Hematopoietic multipotent progenitor cell (in vitro differentiated cells): ENCODE data around the gene RCOR1. TPM values are rescaled to one million over a fixed set of nuclear protein-coding genes. Genes with fewer than 3 reads are reported as not detected.
A peak's percentile ranks its signal among the peaks of the same experiment; 100 is the strongest.
"Not testable (repeated sequence)": the region's sequence is repeated elsewhere in the genome, so short reads cannot be mapped to it uniquely, and the experiment has no call there.

Source experiments
- DNase-seq, 3 donors: peaks; one replicate each; pipeline ENCODE4 v3.0.0-alpha.2; 2011 to 2015; ENCODE audit warnings: low read depth in 2 of 3, low spot score in 2 of 3
- total RNA-seq: library from RNA; depleted of rRNA; stranded (reverse); fragments of >200 nt; gene quantifications from one replicate; pipeline ENCODE4 v1.2.3, GENCODE V29; 2012

Gene RCOR1
- total RNA-seq, 1 donor, result 13.5 TPM

DNA sequence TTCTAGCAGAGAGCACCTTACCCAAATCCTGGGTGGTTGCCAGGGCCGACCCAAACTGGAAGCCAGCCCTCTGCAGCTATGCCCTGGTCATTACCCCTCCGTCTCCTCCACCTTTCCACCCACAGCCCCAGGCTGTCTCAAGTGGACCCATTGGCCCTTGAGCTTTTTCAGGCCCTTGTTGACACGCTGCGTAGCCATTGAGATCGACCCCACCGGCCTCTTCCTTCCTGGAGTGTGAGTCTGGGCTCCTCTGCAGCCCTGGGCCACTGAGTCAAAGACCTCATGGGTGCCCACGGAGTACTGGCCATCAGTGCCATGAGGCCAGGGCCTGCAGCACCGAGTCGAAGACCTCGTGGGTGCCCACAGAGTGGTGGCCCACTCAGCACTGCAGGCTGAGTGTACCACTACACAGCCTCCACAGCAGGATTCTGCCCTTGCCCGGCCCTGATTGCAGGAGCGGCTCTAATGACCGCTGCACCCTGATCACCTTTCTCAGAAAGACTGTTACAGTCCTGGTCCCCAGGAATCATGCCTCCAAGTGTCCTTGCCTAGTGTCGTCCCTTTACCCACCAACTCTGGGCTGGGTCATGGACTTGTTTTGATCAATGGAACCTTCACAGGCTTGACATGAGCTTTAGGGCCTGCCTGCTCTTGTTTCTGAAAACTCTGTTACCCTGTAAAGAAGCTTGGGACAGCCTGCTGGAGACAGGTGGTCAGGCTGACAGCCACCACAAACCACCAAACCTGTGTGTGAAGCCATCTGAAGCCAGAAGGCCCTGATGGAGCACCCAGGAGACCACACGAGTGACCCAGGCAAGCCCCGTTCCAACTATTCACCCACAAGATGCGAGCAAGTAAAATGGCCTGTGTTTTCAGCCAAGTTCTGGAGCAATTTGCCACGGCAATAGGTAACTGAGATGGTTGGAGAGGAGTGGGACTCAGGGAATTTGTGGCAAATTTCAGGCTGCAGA is 145.2 kb downstream of the RCOR1 start:
- DNase-seq, result no peak

DNA sequence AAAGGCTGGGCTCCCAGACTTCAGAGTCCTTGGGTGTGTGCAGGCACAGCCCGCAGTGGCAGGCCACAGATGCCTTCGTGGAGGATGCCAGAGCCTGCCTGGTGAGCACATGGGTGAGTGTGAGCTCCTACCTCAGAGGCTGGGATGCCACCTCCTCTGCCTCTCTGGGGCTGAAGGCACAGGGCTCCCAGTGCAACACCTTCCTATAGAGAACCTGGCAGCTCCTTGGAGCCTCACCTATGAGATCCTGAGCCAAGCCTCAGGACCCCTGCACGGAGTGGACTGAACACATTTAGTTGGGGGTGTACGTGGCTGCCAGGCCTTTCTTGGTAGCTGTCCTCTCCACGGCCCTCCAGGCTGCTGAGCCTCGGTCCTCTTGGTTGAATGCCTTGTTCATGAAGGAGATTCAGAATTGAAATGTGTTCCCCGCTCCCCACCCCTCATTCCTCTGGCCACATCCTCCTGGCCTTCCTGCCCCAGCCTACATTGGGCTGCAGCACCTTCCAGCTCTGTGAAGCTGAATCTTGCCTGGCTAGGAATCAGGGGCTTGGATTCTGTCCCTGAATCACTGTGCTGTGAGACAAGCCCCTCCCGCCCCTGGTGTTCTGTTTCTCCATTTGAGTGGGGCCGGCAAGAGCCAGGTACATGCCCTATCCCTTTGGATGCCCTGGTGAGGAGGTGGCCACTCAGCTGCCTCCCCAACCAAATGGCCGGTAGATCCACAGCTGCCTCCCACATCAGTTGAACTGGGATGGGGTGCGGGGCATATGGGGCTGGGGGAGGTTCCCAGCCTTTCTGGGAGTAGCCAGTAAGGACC is 146.1 kb downstream of the RCOR1 start:
- no peak for DNase-seq

DNA sequence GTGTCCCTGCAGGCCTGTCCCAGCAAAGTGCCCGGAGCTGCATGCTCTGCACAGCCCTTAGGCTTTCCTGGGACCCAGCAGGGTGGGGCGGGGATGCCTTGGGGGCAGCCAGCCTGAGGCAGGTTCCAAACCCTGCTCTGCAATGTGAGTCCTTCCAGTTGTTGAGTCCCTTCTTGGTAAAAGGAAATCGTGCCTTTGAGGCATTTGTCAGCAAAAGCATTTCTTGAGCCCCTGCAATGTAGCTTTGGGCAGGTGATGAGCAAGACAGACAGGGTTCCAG is 146.7 kb downstream of the RCOR1 start:
- DNase-seq, result no peak

DNA sequence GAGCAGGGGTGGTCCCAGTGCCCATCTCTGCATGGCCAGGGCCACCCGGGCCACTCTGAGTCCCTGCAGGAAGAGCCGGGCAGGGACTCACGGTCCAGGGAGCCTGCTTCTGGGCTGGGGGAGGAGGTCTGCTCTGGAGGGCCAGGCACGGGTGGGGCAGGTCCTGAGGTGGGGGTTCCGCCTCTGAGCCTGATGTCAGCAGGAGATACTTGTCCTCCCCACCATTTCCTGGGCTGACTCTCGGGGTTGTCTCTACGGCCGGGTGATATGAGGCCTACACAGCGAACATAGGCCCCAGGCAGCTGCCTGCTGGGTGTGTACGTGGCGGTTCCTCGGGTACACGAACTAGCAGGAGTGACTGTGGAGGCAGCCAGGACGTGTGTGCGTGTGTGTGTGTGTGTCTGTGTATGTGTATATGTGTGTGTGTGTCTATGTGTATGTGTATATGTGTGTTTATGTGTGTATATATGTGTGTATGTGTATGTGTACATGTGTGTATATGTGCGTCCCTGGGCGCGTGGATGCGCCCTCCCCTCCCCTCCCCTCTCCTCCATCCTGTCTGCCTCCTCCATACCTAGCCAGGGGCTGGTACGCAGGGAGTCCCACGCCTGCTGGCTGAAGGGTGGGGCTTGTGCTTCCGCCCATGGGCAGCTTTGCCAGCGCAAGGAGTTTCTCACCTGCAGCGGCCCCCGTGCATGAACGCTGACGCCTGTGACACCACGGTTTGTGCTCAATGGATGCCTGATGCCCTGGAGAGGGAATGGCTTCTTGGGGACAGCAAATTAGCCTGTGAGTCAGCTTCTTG is 154.4 kb downstream of the RCOR1 start:
- no peak for DNase-seq

DNA sequence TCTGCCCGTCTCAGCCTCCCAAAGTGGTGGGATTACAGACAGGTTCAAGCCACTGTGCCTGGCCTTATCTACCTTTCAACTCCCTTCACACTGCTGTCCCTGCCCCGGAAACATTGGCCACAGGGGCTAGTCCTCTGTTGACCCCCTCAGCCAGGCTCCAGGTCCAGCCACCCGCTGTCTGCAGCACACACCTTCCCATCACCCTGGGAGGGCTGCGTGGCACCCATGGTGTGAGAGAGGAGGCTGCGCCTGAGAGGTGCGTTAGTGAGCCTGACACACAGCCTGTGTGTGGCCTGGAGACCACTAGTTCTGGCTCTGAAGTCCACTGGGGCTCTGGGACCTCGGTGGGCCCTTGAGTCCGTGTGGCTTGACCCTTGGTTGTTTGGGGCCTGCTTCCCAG is 156.4 kb downstream of the RCOR1 start:
- DNase-seq, result no peak

DNA sequence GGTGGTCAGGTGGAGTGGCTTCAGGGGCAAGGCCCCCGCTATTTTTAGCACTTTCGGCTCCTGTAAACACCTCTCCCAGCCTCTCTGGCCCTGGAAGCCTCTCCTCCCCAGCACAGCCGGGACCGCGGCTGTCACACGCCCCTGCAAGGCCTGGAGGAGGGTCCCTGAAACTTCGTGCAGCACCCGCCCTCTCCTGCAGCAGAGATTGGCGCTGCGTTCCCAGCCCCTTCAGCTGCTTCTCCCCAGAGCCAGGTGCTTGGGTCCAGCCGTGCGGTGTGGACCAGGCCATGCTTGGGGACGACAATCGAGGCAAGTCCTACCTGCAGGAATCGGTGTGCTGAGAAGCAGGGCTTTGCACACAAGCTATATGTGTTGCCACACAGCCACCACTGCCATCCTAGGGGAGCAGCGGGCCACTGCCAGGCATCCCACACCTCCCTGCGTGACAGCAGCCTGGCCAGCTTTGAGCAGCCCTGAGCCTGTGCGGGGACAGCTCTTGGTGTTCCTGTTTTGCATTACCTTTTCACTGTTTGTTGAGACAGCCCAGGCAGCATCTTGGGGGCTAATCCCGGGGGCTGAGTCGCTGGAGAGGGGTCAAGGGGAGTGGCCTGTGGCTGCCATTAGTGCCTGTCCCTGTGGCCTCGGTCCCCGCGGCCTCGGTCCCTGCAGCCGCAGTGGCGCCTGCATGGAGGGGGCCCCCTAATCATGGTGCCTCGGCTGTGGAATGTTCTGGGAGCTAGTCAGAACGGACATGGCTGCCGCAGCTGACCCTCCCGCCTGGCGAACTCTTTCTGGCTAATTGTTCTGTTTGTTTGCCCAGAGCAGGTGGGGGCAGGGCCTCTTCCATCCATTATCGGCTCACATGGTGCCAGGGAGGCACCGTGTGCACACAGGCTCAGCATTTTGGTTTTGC is 157.2 kb downstream of the RCOR1 start:
- DNase-seq, result no peak

DNA sequence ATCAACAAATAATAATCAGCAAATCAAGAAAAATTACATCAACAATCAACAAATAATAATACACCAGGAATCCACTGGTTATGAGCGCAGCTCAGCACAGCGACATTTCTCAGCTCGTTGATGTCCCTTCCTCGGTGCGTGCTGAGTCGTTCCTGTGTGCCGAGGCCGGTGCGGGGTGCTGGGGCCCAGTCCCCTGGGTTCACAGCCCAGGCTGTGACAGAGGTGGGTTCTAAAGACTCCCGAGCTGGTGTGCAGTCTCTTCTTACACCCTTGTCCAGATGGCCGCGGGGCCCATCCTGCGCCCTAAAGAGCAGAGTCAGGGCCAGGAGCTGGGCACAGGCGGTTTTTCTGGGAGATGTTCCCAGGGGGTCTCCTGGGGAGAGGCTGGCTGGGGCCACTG is 157.9 kb downstream of the RCOR1 start:
- no peak for DNase-seq

DNA sequence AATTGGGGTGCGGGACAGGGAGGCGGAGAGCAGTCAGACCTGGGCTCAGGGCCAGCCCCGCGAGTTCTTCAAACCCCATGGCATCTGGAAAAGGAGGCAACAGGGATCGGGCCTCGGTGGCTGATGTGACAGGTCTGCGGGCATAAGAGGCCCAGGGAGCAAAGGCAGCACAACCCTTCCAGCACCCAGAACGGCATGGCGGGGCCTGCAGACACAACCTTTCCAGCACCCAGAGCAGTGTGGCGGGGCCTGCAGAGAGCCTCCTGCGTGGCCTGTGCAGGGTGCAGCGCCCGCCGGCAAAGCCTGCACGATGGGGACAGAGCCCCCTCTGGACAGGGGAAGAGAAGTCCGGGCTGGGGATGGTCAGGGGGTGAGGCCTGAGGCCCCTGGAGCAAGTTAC is 158.6 kb downstream of the RCOR1 start:
- no peak for DNase-seq

DNA sequence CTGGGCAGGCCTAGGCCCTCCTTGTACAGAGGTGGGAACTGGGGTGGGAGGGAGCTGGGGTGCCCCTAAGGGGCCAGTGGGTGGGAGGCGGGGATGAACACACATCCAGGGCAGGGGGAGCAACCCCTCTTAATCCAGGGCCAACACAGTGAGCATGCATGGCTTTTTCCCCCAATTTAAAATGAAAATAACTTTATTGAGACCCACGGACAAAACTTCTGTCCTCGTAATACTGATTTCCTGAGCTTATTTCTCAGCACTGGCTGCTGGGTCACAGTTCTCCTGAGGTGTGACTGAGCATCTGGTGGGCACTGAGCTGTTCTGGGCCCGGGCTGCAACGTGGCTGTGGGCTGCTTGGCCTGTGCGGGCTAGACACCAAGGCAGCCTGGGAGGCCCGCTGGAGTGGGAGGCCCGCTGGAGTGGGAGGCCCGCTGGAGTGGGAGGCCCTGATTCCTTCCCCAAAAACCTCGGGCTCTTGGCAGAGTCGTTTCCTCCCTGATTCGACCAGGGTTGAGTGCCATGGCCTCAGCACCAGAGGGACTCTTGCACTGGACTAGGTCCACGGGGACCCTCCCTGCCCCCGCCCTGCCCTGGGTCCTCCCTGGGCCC is 159.9 kb downstream of the RCOR1 start:
- no peak for DNase-seq

DNA sequence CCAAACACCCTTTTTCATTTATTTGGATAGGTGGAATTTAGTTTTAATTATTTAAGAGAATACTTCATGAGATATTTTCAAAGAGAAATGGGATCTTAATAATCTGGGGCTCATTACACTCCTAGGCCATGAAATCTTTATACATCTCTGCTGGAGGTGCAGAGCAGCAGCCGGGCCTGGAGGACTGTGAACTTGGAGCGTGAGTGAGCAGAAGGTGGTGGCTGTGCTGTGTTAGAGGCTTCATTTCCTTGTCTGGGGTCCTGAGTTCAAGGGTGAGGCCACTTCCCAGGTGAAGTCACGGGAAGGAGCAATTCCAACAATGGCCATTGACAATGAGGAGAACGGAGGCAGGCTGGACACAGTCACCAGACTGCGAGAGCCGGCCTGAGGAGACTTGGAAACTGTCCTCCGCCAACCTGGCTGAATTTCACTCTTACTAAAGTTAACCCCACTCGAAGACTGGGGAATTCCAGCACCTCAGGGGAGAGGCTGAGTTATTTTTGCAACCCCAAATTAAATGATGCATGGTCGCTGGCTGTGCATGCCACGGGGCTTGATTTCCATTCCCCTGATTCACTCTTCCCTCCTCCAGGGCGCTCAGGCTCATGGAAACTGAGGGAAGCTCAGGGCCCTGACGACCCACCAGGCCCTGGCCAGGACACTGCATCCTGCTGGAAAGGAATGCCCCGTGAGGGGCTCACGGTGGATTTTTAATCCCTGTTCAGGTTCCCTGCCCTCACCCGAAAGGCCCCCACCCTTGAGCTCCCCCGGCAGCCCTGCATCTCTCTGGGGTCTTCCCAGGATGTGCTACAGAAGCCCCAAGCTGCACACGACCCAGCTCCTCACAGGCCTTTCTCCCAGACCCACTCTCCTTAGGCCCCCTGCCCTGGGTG is 162.2 kb downstream of the RCOR1 start:
- no peak for DNase-seq

DNA sequence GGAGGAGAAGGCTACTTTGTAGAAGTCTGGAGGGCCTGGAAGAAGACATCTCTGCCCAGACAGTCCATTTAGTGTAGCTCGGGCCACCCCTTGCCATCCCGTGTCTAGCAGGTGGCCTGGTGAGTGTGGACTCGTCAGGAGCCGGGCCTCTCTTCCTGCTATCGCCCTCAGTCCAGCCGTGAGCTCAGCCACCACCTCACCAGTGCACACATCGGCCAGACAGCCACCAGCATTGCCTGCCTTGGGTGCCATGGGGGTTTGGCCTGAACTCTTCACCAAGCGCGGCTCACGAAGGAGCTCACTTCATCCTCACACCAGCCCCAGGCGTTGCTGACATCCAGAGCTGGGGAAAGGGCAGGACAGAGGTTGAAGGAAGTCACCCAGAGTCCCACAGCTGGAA is 165.2 kb downstream of the RCOR1 start:
- DNase-seq, result no peak

DNA sequence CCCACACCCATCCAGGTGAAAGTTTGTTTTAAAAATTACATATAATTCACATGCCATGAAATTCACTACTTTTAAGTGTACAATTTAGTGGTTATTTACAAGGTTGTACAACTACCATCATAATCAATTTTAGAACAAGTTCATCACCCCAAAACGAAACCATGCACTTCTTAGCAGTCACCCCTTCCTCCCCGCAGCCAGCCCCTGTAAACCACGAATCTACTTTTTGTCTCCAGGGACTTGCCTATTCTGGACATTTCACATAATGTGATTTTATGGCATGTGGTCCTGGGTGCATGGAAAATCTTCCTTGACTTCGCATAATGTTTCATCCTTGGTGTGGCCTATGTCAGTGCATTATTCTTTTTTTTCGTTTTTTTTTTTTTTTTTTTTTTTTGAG is 165.6 kb downstream of the RCOR1 start:
- DNase-seq, result no peak

DNA sequence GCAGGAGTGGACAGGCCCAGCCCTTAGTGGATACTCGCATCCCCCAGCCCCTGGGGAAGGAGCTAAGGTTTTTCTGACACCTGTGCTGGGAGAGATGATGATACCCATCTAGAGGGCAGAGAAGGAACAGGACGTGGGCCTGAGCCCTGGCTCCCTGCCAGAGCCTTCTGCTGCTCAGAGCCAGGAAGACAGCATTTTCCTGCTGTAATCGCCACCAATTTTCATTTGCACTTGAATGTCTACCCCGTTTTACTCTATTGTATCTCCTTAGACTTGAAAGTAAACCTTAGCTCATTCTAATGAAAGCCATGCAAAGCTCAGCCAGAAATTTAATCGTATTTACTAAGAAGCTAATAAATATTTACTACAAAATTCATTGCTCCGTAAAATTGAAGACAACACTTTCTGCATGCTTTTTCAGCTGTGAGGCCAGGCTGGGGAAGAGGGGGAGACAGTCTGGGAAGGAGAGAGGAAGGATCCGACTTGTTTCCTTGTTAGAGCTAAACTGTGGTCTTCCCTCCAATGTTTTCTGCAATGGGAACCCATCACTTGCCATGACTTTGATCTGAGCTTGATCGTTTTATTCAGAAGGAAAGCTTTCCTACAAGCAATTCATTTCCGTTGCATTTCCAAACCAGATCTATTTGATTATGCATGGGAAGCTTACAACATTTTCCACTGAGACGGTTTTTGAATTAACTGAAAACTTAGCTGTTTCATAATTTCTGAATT is 167.2 kb downstream of the RCOR1 start:
- DNase-seq, result no peak

DNA sequence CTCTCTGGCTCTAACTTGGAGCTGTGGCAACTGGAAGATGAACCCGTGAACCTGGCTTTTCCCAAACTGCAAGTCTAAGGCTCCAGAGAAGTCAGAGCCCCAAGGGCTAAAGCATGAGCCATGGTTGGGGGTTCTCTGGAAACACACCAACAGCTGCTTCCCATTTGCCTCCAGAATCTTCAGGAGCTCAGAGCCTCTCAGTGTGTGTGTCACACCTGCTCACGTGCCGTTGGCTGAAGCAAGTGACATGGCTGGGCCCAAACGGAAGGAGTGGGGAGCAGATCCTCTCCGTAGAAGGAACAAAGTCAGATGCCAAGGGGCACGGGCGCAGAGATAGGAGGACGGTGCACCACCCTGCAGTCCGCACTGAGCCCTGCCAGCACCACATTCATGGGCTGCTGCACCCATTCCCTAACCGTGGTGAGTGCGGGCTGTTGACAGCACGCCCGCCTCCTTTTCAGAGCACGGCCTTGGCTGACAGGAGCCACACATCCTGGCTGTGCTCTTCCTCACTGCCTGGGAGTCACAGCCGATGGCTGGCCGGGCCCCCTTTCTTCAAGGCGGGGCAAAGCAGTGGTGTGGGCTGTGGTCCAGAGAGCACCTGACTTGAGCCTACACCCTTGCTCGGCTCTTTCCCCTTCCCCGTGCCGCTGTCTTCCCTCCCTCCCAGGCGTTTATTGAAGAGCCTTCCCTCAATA is 168.2 kb downstream of the RCOR1 start:
- DNase-seq, result no peak

DNA sequence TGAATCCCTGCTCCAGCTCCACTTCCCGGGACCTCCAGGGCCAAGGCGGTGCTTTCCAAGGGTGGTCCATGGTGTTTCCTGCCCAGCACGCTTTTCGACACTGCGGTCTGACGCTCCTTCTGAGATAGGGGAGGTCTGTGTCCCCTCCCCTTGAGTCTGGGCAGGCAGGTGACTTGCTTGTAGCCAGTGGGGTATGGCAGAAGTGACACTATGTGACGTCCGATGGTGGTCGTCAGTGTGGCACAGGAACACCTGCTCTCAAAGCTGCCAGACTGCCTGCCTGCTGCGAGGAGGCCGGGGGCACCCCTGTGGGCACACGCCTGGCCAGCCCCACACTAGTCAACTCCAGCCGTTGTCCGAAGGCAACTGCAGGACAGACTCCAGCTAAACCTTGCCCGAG is 168.8 kb downstream of the RCOR1 start:
- DNase-seq, result peak in 1 of 3 donors; percentile 18

DNA sequence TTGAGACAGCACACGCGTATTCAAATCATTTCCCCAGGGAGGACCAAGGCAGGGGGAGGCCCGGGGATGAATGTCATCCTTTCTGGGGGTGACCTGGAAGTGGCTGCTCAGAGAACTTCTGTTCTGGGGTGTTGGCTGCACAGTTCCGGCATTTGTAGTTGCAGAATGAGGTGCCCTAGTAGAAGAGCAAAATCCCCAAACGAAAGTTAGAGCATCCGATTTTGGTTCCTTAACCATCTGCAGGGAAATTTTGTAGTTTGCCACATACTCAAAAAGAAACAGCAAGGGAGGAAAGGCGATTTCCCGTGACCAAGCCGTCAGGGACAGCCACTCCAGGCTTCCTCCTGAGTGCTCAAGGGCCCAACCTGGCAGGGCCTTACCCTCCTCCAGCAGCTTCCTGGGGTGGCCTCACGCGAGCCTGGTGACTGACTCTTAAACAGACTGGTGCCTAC is 171.8 kb downstream of the RCOR1 start:
- no peak for DNase-seq

DNA sequence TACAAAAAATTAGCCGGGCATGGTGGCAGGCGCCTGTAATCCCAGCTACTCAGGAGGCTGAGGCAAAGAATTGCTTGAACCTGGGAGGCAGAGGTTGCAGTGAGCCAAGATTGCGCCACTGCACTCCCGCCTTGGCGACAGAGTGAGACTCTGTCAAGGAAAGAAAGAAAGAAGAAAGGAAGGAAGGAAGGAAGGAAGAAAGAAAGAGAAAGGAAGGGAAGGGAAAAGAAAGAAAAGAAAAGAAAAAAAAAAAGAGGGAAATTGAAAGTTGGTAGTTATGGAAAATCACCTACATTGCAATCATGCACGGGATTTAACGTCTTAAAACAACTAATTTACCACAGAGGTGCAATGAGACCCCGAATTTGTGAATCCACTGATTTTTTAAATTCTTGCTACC is 173.3 kb downstream of the RCOR1 start:
- DNase-seq, result not testable (repeated sequence)
